GM19328 (cell line): Measurements from ENCODE around the gene PSMD12.
"Not testable (repeated sequence)": the region's sequence is repeated elsewhere in the genome, so short reads cannot be mapped to it uniquely, and the experiment has no call there.

Experiments used
- ATAC-seq: cut with Tn5 transposase; IDR thresholded peaks from one replicate; pipeline ENCODE4 v1.9.1; 2021; ENCODE audit warnings: mild to moderate bottlenecking, moderate library complexity; ENCODE audit not compliant: unreplicated experiment

PSMD12 gene

DNA sequence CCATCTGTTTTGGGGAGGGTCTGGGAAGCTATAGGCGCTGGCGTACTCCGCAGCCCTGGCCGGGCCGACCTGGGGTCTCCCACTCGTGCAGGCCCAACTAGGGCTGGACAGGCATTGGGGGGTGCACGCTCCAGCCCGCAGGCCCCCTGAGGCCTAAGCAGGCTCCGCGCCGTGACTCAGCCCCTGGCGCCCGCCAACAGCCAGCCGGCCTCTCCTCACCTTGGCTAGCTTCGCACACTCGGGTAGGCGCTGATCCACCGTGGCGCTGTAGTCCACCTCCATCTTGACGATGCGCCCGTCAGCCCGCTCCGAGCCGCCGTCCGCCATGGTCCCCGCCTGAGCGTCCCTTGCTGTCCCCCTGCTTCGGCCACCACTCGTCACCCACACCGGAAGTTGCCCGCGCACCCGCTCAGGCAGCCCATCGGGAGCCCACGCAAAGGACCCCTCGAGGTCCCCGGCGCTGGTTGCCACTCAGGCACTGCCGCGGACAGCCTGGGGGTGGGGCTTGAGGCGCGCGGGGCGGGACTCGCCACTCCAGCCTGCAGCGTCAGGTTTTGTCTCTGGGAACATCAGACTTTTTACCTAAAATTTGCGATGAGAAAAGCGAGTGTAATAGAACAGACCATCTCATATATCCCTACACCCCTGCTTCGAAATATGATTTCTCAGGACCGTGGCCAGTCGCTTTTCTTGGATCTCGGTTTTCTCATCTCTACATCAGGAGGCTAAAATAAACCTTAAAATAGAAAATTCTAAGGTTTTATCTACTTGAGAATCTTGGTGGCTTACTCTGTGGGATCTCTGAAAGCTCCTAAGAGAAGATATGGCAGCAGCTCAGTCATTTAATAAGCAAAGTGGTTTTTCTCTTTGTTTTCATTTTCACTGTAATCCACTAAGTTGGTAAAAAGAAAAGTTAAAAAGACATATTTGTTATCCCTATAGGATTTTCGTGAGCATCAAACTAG lies at the start of gene PSMD12:
TSS of gene PSMD12 (minus strand) at position 385 of the 965 bp plus-strand sequence. CDS start at position 327, 58 bp downstream.
- ATAC-seq = peak; percentile 78

DNA sequence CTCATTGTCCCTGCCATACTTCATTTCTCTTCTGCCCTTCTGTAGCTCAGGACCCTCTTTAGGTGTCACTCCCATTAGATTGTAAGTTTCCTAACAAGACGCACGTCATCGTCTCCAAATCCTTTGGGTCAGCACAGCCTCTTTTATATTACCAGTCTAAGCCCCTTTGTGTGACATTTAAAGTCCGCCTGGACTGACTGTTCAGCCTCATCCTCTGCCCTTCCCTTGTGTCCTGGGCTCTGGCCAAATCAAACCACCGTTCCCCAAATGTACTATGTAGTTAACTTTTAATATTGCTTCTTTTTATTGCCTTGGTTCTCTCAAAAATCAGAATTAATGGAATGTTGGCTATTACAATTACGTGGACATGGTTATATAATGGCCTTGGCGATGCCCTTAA lies 48.9 kb upstream of the PSMD12 start:
- ATAC-seq = no peak

GRCh38 chr17:67414559-67414958 lies 48.2 kb upstream of the PSMD12 start:
- ATAC-seq = no peak

DNA sequence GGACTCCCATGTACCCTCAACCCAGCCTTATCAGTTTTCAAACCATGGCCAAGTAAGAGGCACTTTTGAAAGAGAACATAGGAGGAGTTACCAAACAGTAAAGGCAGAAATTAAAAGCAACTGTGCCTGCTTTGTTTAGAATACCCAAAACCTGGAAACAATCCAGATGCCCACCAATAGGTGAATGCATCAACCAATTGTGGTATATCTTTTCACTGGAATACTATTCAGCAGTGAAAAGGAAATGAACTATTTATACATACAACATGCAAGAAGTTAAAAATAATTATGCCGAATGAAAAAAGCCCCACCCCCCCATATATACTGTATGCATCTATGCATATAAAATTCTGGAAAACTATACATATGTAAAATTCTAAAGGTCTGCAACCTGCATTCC lies 47.8 kb upstream of the PSMD12 start:
- no peak for ATAC-seq

DNA sequence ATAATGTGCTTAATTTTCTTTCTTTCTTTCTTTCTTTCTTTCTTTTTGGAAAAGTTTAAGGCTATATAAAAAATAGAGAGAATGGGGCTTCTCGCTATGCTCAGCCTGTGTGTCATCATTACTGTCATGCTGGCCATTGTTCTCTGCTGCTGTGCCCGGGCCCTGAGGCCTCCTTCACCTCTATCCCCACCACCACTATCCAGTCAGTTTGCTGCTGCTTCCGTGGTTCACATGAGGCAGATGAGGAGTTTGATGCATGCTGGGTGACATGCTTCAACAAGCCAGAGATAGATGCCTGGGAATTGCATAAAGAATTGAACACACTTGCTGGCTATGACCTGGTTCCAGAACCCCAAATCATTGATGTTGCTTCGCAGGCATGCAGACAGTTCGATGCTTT lies 47.0 kb upstream of the PSMD12 start:
- no peak for ATAC-seq

GRCh38 chr17:67412941-67413340 lies 46.6 kb upstream of the PSMD12 start:
- ATAC-seq = no peak

DNA sequence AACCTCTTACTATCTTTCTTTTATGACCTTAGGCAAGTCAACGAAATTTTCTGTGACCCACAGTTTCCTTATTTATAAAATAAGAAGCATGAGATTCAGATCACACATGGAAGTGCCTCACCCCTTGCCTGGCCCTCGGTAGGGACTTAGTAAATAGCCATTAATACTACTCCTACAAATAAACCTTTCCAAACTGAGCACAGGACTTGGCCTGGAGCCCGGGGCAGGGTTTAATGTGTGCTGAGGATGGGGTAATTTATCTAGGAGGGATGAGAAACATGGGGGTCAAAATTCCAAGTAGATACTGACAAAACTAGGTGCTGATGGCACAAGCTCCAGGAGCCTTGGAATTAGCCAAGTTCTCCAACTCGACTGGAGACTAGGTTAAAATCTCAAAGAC lies 45.7 kb upstream of the PSMD12 start:
- no peak for ATAC-seq

- no peak for ATAC-seq
Measured at GRCh38 chr17:67411397-67411796, 45.0 kb upstream of the PSMD12 start.

DNA sequence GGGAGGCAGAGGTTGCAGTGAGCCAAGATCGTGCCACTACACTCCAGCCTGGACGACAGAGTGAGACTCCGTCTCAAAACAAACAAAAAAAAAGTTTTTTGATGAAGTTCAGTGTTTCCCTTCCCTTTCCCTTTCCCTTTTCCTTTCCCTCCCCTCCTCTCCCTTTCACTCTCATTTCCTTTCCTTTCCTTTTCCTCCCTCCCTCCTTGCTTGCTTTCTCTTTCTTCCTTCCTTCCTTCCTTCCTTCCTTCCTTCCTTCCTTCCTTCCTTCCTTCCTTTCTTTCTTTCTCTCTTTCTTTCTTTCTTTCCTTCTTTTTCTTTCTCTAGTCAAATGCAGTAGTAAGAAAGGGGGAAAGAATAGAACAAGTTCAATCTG lies 42.1 kb upstream of the PSMD12 start:
- ATAC-seq = not testable (repeated sequence)

DNA sequence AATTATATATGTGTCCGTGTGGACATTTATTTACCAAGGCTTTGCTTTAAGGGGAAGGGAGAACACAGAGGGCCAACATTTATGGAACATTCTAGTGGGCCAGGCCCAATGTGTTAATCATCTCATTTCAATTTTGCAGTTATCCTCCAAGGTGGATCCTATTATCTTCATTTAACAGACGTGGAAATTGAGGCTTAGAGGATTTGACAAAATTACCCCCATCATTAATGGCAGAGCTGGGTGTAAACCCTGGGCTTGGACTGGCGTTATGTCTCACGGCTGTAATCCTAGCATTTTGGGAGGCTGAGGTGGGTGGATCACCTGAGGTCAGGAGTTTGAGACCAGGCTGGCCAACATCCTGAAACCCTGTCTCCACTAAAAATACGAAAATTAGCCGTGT lies 37.1 kb upstream of the PSMD12 start:
- no peak for ATAC-seq

DNA sequence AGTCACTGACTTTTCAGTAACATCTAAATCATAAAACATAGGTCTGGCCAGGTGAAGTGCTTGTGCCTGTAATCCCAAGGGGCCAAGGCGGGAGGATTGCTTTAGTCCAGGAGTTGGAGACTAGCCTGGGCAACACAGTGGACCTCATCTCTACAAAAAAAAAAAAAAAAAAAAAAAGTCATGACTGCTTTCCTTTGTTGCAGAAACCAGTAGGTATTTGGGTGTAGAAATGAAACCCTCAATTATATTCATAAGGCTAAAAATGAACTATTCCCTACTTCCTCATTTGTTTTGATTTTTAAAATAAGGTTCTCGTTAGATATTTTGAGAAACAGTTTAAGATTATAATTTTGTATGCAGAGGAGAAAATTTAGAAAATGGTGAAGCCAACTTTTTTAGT lies 36.7 kb upstream of the PSMD12 start:
- no peak for ATAC-seq

GRCh38 chr17:67401598-67402504 lies 35.5 kb upstream of the PSMD12 start:
- ATAC-seq = no peak

GRCh38 chr17:67401106-67401505 lies 34.7 kb upstream of the PSMD12 start:
- ATAC-seq = no peak

- ATAC-seq = no peak
Measured at GRCh38 chr17:67400193-67400592, 33.8 kb upstream of the PSMD12 start.

GRCh38 chr17:67399676-67400075 lies 33.3 kb upstream of the PSMD12 start:
- no peak for ATAC-seq

DNA sequence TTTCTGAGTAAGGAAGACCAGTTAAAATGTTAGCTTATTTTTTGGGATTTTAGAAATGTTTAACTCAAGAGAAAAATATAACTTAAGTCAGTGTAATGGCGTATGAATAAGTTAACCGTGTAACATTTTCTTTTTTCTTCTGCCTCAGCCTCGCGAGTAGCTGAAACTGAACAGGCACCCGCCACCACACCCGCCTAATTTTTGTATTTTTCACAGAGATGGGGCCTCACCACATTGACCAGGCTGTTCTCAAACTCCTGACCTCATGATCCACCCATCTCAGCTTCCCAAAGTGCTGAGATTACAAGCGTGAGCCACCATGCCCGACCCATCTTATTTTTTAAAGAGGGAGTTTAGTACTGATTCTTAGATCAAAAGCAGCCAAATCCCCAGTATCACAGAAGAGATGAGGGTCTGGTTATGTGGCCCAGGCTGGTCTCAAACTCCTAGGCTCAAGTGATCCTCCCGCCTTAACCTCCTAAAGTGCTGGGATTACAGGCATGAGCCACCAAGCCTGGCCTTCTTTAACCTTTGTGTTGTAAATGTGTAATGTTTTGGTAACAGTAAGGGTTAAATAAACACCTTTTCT lies 27.5 kb upstream of the PSMD12 start:
- no peak for ATAC-seq

- ATAC-seq = no peak
Measured at GRCh38 chr17:67392111-67392510, 25.7 kb upstream of the PSMD12 start.

- peak; percentile 87 for ATAC-seq
Measured at GRCh38 chr17:67390646-67391361, 24.4 kb upstream of the PSMD12 start.

DNA sequence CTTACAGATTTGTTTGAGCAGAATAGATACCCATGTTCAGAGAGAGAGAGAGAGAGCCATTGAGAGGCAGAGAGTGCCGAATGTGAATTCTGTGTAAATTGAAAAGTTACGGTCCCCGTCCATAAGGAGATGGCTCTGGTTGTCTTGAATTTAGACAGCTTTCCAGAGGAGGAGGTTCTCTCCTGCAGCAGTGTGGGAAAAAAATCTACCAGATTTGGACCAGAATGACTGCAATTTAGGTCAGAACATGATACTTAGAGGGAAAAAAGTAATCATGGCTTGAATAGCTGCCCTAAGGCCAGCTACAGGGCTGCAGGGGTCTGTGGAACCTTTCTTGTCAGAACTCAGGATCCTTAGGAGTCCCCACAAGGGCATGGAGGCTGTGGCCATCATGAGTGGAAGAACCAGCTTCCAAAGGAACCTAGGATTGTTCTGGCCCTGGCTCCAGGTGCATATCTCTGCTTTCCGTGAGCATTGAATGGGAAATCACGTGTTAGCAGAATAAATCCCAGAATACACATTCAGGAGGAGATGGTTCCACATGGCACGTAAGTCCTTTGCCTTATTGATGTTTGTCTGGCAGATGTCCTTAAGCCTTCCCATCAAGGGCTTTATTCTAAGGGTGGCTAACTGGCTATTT lies 23.7 kb upstream of the PSMD12 start:
- ATAC-seq = no peak

DNA sequence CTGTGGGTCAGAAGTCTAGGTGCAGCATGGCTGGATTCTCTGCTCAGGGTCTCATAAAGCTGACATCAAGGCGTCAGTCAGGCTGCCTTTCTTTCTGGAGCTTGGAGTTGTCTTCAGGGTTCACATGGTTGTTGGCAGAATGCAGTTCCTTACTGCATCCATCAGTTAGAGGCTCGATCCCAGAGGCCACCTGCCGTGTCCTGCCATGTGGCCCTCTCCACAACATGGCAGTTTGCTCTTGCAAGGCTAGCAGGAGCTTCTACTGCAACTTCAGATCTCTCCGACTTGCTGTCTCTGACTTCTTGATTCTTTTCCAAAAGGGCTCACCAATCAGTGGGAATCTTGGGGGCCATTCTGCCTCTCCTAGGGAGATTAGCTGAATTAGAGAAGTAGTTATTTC lies 22.6 kb upstream of the PSMD12 start:
- ATAC-seq = no peak
